HG03457 (cell line): ENCODE measurements around the gene SLC17A4.
"Not testable (repeated sequence)": the region's sequence is repeated elsewhere in the genome, so short reads cannot be mapped to it uniquely, and the experiment has no call there.

Experiments
- ATAC-seq: cut with Tn5 transposase; IDR thresholded peaks from one replicate; pipeline ENCODE4 v1.9.1; 2021; ENCODE audit warnings: moderate number of reproducible peaks; ENCODE audit not compliant: unreplicated experiment

The SLC17A4 gene

GRCh38 chr6:25754535-25754934 lies at the start of gene SLC17A4:
SLC17A4 (plus strand) TSS chr6:25754742; CDS start chr6:25761963, 7,221 bp downstream.
- ATAC-seq: no peak

- no peak for ATAC-seq
Measured at GRCh38 chr6:25706314-25707014, 48.1 kb upstream of the SLC17A4 start.

- ATAC-seq: no peak
Measured at GRCh38 chr6:25709761-25710160, 44.8 kb upstream of the SLC17A4 start.

- no peak for ATAC-seq
Measured at GRCh38 chr6:25710287-25710686, 44.3 kb upstream of the SLC17A4 start.

- no peak for ATAC-seq
Measured at GRCh38 chr6:25713824-25714223, 40.7 kb upstream of the SLC17A4 start.

GRCh38 chr6:25714765-25715164 lies 39.8 kb upstream of the SLC17A4 start:
- no peak for ATAC-seq

GRCh38 chr6:25715794-25716193 lies 38.7 kb upstream of the SLC17A4 start:
- ATAC-seq: no peak

GRCh38 chr6:25717866-25718740 lies 36.4 kb upstream of the SLC17A4 start:
- no peak for ATAC-seq

GRCh38 chr6:25726122-25726911 lies 28.2 kb upstream of the SLC17A4 start:
- no peak for ATAC-seq

GRCh38 chr6:25727028-25727427 lies 27.5 kb upstream of the SLC17A4 start:
- ATAC-seq: no peak

- ATAC-seq: no peak
Measured at GRCh38 chr6:25730907-25731306, 23.6 kb upstream of the SLC17A4 start.

GRCh38 chr6:25731721-25732120 lies 22.8 kb upstream of the SLC17A4 start:
- no peak for ATAC-seq

- ATAC-seq: no peak
Measured at GRCh38 chr6:25732468-25733198, 21.9 kb upstream of the SLC17A4 start.

GRCh38 chr6:25735261-25735660 lies 19.3 kb upstream of the SLC17A4 start:
- ATAC-seq: no peak

- no peak for ATAC-seq
Measured at GRCh38 chr6:25743868-25744267, 10.7 kb upstream of the SLC17A4 start.

- ATAC-seq: no peak
Measured at GRCh38 chr6:25745836-25746235, 8.7 kb upstream of the SLC17A4 start.

- no peak for ATAC-seq
Measured at GRCh38 chr6:25746968-25747367, 7.6 kb upstream of the SLC17A4 start.

- no peak for ATAC-seq
Measured at GRCh38 chr6:25747477-25747876, 7.1 kb upstream of the SLC17A4 start.

GRCh38 chr6:25748049-25748448 lies 6.5 kb upstream of the SLC17A4 start:
- ATAC-seq: no peak

- not testable (repeated sequence) for ATAC-seq
Measured at GRCh38 chr6:25748601-25749517, 5.7 kb upstream of the SLC17A4 start.
